ENCODE measurements around the gene AFF3.

DNA sequence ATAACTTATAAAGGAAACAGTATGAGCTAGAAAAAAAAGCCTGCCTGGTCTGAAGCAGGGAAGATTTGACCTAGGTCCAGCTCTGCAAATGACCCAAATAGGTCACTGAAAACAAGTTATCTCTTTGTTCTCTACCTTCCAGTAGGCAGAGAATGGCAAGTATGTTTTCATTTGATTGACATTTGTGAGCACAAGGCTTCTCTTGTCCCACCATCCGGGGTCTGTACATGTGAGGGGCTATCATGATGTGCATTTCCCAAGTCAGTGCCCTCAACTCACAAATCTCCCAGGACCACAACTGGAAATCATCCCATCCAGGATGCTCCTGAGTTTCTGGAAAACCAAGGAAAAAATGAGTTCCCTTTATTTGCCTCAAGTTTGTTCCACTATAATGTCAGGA, 309.5 kb downstream of the AFF3 start:
- TF ChIP-seq, protein P1, sequence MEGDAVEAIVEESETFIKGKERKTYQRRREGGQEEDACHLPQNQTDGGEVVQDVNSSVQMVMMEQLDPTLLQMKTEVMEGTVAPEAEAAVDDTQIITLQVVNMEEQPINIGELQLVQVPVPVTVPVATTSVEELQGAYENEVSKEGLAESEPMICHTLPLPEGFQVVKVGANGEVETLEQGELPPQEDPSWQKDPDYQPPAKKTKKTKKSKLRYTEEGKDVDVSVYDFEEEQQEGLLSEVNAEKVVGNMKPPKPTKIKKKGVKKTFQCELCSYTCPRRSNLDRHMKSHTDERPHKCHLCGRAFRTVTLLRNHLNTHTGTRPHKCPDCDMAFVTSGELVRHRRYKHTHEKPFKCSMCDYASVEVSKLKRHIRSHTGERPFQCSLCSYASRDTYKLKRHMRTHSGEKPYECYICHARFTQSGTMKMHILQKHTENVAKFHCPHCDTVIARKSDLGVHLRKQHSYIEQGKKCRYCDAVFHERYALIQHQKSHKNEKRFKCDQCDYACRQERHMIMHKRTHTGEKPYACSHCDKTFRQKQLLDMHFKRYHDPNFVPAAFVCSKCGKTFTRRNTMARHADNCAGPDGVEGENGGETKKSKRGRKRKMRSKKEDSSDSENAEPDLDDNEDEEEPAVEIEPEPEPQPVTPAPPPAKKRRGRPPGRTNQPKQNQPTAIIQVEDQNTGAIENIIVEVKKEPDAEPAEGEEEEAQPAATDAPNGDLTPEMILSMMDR (IDR thresholded peaks at IDR 0.05) = no peak
- no peak for TF ChIP-seq POLR2A (IDR thresholded peaks at IDR 0.05)
